22Rv1 (cell line): Measurements from ENCODE around the gene STOML1.

Experiments
- CTCF ChIP-seq: fragments of 450-650 bp; IDR thresholded peaks from 2 replicates; pipeline ENCODE4 v1.5.1; 2017; ENCODE audit warnings: mild to moderate bottlenecking
- ZFX ChIP-seq: fragments of 450-650 bp; IDR thresholded peaks from 2 replicates; pipeline ENCODE4 v1.6.1; 2017; ENCODE audit warnings: antibody characterized with exemption, borderline replicate concordance

- TF ChIP-seq CTCF, result no peak
- no peak for TF ChIP-seq ZFX
These were observed 26.4 kb downstream of the STOML1 start for GRCh38 chr15:73965758-73966113.
